DOHH2 (cell line): Measurements from ENCODE around the gene ZNF683.

Source experiments
- EZH2phosphoT487 ChIP-seq: fragments of 200-600 bp; sonication (generic); IDR thresholded peaks from 2 replicates; pipeline ENCODE4 v1.6.1; 2017; ENCODE audit warnings: borderline replicate concordance, mild to moderate bottlenecking, antibody characterized with exemption, low read length, moderate library complexity, mixed read lengths
- TF ChIP-seq, protein P1 (sequence below): fragments of 200-600 bp; sonication (generic); IDR thresholded peaks from one replicate; pipeline ENCODE4 v1.5.1; 2014; ENCODE audit warnings: antibody characterized with exemption, mild to moderate bottlenecking, low read depth, low read length; ENCODE audit not compliant: poor library complexity, severe bottlenecking

GRCh38 chr1:26337625-26338024, 34.9 kb downstream of the ZNF683 start:
- TF ChIP-seq, protein P1, sequence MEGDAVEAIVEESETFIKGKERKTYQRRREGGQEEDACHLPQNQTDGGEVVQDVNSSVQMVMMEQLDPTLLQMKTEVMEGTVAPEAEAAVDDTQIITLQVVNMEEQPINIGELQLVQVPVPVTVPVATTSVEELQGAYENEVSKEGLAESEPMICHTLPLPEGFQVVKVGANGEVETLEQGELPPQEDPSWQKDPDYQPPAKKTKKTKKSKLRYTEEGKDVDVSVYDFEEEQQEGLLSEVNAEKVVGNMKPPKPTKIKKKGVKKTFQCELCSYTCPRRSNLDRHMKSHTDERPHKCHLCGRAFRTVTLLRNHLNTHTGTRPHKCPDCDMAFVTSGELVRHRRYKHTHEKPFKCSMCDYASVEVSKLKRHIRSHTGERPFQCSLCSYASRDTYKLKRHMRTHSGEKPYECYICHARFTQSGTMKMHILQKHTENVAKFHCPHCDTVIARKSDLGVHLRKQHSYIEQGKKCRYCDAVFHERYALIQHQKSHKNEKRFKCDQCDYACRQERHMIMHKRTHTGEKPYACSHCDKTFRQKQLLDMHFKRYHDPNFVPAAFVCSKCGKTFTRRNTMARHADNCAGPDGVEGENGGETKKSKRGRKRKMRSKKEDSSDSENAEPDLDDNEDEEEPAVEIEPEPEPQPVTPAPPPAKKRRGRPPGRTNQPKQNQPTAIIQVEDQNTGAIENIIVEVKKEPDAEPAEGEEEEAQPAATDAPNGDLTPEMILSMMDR: no peak
- no peak for TF ChIP-seq EZH2phosphoT487
